Kidney glomerular epithelial cell (primary cell): ENCODE data around the gene EFHD2.
"Not testable (repeated sequence)": the region's sequence is repeated elsewhere in the genome, so short reads cannot be mapped to it uniquely, and the experiment has no call there.

ENCODE experiments used
- DNase-seq: peaks from one replicate; lab custom pipeline; 2025; lab: John Stamatoyannopoulos, UW

Gene EFHD2

GRCh38 chr1:15388201-15388880 lies 21.3 kb upstream of the EFHD2 start:
- DNase-seq, result no peak

GRCh38 chr1:15389828-15390227 lies 19.9 kb upstream of the EFHD2 start:
- not testable (repeated sequence) for DNase-seq

- DNase-seq, result no peak
Measured at GRCh38 chr1:15390667-15391066, 19.0 kb upstream of the EFHD2 start.

- DNase-seq, result no peak
Measured at GRCh38 chr1:15391366-15391765, 18.3 kb upstream of the EFHD2 start.

GRCh38 chr1:15393475-15394257 lies 16.0 kb upstream of the EFHD2 start:
- no peak for DNase-seq

- no peak for DNase-seq
Measured at GRCh38 chr1:15394258-15394690, 15.4 kb upstream of the EFHD2 start.

- no peak for DNase-seq
Measured at GRCh38 chr1:15397236-15397635, 12.5 kb upstream of the EFHD2 start.

- no peak for DNase-seq
Measured at GRCh38 chr1:15399710-15400109, 10.0 kb upstream of the EFHD2 start.

- DNase-seq, result no peak
Measured at GRCh38 chr1:15400627-15401026, 9.1 kb upstream of the EFHD2 start.

- no peak for DNase-seq
Measured at GRCh38 chr1:15401391-15402055, 8.2 kb upstream of the EFHD2 start.

- no peak for DNase-seq
Measured at GRCh38 chr1:15402809-15403450, 6.8 kb upstream of the EFHD2 start.

- no peak for DNase-seq
Measured at GRCh38 chr1:15403962-15404580, 5.6 kb upstream of the EFHD2 start.

- no peak for DNase-seq
Measured at GRCh38 chr1:15405106-15405850, 4.4 kb upstream of the EFHD2 start.

- peak; percentile 11 for DNase-seq
Measured at GRCh38 chr1:15406614-15407559, 2.8 kb upstream of the EFHD2 start.

- DNase-seq, result no peak
Measured at GRCh38 chr1:15407580-15407979, 2.1 kb upstream of the EFHD2 start.

- no peak for DNase-seq
Measured at GRCh38 chr1:15408890-15409387, 749 bp upstream of the EFHD2 start.

GRCh38 chr1:15410223-15410883 lies 665 bp downstream of the EFHD2 start:
- DNase-seq, result no peak

- no peak for DNase-seq
Measured at GRCh38 chr1:15410884-15411245, 1.2 kb downstream of the EFHD2 start.

GRCh38 chr1:15411593-15412137 lies 2.0 kb downstream of the EFHD2 start:
- no peak for DNase-seq
